ENCODE data around the gene C1orf185. TPM values are rescaled to one million over a fixed set of nuclear protein-coding genes. Genes with fewer than 3 reads are reported as not detected.
"Not testable (repeated sequence)": the region's sequence is repeated elsewhere in the genome, so short reads cannot be mapped to it uniquely, and the experiment has no call there.

Gene C1orf185
- polyA plus RNA-seq, 1 donor (not counting 4 experiments of a cell fraction or from before 2014, with no cell fraction given) = not detected

- H3K4me1 ChIP-seq (ENCODE audit: control insufficient read depth, extremely low read depth, insufficient read depth, low read length) = no peaks in the 10 kb centered on the region
- H4K20me1 ChIP-seq (ENCODE audit: control insufficient read depth, extremely low read depth, insufficient read depth, low read length) = no peaks in the 10 kb centered on the region
- H3K27ac ChIP-seq (ENCODE audit: control insufficient read depth, insufficient read depth, low read length) = no peak overlapping the region
- FAIRE-seq (no peak), DNase-seq (ENCODE audit: low read depth, low spot score) (no peak)
- H3K9ac ChIP-seq (ENCODE audit: control insufficient read depth, extremely low read depth, insufficient read depth, low read length) = no peak overlapping the region
- H3K27me3 ChIP-seq (ENCODE audit: control insufficient read depth, extremely low read depth, insufficient read depth, low read length) = no peaks in the 10 kb centered on the region
- no peak overlapping the region for H2AFZ ChIP-seq (ENCODE audit: control insufficient read depth, low read length)
- TF ChIP-seq CTCF (optimal IDR thresholded peaks at IDR 0.05 in 1 of 3, IDR thresholded peaks at IDR 0.05 in 1 of 3, conservative IDR thresholded peaks at IDR 0.05 in 1 of 3; ENCODE audit: extremely low read depth in 1 of 3, insufficient read depth in 2 of 3, low read length in 3 of 3) = no peak
- no peak for TF ChIP-seq EZH2 (IDR thresholded peaks at IDR 0.05; ENCODE audit: low read length)
- no peaks in the 10 kb centered on the region for H3K9me1 ChIP-seq (ENCODE audit: control insufficient read depth, extremely low read depth, insufficient read depth, low read length)
- H3K4me3 ChIP-seq (ENCODE audit: control insufficient read depth in 2 of 3, extremely low read depth in 1 of 3, insufficient read depth in 2 of 3, low read depth in 1 of 3, low read length in 3 of 3) = no peak overlapping the region
- H3K79me2 ChIP-seq (ENCODE audit: control insufficient read depth, insufficient read depth, low read length) = no peaks in the 10 kb centered on the region
- H3K36me3 ChIP-seq (ENCODE audit: control insufficient read depth in 2 of 2, extremely low read depth in 1 of 2, insufficient read depth in 2 of 2, low read length in 2 of 2) = no peaks in the 10 kb centered on the region
- dilution Hi-C loops (cut with MboI; ENCODE audit: extremely low pct_ligation_motif_present, low sequenced_read_pairs) = no loop called here
- H3K4me2 ChIP-seq (ENCODE audit: control insufficient read depth, extremely low read depth, insufficient read depth, low read depth, low read length) = no peak overlapping the region
- no peaks in the 10 kb centered on the region for H3K9me3 ChIP-seq (ENCODE audit: control insufficient read depth, low read depth, low read length)
Observed at GRCh38 chr1:51120629-51121028, 18.6 kb downstream of the C1orf185 start.

DNA sequence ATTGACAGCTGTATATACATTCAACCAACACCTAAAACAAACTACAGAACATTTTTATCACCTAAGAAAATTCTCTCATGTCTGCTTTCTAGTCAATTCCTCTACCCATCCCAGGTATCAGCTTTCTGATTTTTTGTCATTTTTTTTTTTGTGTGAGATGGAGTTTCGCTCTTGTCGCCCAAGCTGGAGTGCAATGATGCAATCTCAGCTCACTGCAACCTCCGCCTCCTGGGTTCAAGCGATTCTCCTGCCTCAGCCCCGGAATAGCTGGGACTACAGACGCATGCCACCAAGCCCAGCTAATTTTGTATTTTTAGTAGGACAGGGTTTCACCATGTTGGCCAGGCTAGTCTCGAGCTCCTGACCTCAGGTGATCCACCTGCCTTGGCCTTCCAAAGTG is 25.1 kb downstream of the C1orf185 start:
- DNase-seq (ENCODE audit: low read depth, low spot score); H3K27ac ChIP-seq (ENCODE audit: control insufficient read depth, insufficient read depth, low read length); H3K9ac ChIP-seq (ENCODE audit: control insufficient read depth, extremely low read depth, insufficient read depth, low read length); H4K20me1 ChIP-seq (ENCODE audit: control insufficient read depth, extremely low read depth, insufficient read depth, low read length); H3K36me3 ChIP-seq (ENCODE audit: control insufficient read depth in 2 of 2, extremely low read depth in 1 of 2, insufficient read depth in 2 of 2, low read length in 2 of 2); H3K9me3 ChIP-seq (ENCODE audit: control insufficient read depth, low read depth, low read length); H3K4me1 ChIP-seq (ENCODE audit: control insufficient read depth, extremely low read depth, insufficient read depth, low read length); H3K27me3 ChIP-seq (ENCODE audit: control insufficient read depth, extremely low read depth, insufficient read depth, low read length); H3K4me3 ChIP-seq (ENCODE audit: control insufficient read depth in 2 of 3, extremely low read depth in 1 of 3, insufficient read depth in 2 of 3, low read depth in 1 of 3, low read length in 3 of 3); H2AFZ ChIP-seq (ENCODE audit: control insufficient read depth, low read length); H3K79me2 ChIP-seq (ENCODE audit: control insufficient read depth, insufficient read depth, low read length); dilution Hi-C loops (cut with MboI; ENCODE audit: extremely low pct_ligation_motif_present, low sequenced_read_pairs); FAIRE-seq; H3K9me1 ChIP-seq (ENCODE audit: control insufficient read depth, extremely low read depth, insufficient read depth, low read length); H3K4me2 ChIP-seq (ENCODE audit: control insufficient read depth, extremely low read depth, insufficient read depth, low read depth, low read length): not testable (repeated sequence)

- H3K9me3 ChIP-seq (ENCODE audit: control insufficient read depth, low read depth, low read length) = no peaks in the 10 kb centered on the region
- dilution Hi-C loops (cut with MboI; ENCODE audit: extremely low pct_ligation_motif_present, low sequenced_read_pairs) = no loop called here
- no peaks in the 10 kb centered on the region for H3K4me1 ChIP-seq (ENCODE audit: control insufficient read depth, extremely low read depth, insufficient read depth, low read length)
- no peaks in the 10 kb centered on the region for H3K27me3 ChIP-seq (ENCODE audit: control insufficient read depth, extremely low read depth, insufficient read depth, low read length)
- DNase-seq (ENCODE audit: low read depth, low spot score) = no peak
- no peak overlapping the region for H3K4me3 ChIP-seq (ENCODE audit: control insufficient read depth in 2 of 3, extremely low read depth in 1 of 3, insufficient read depth in 2 of 3, low read depth in 1 of 3, low read length in 3 of 3)
- H2AFZ ChIP-seq (ENCODE audit: control insufficient read depth, low read length) = no peak overlapping the region
- TF ChIP-seq CTCF (optimal IDR thresholded peaks at IDR 0.05 in 1 of 3, IDR thresholded peaks at IDR 0.05 in 1 of 3, conservative IDR thresholded peaks at IDR 0.05 in 1 of 3; ENCODE audit: extremely low read depth in 1 of 3, insufficient read depth in 2 of 3, low read length in 3 of 3) (no peak), EZH2 (IDR thresholded peaks at IDR 0.05; ENCODE audit: low read length) (no peak)
- no peak for FAIRE-seq
- no peaks in the 10 kb centered on the region for H3K36me3 ChIP-seq (ENCODE audit: control insufficient read depth in 2 of 2, extremely low read depth in 1 of 2, insufficient read depth in 2 of 2, low read length in 2 of 2)
- no peak overlapping the region for H3K27ac ChIP-seq (ENCODE audit: control insufficient read depth, insufficient read depth, low read length)
- H3K9ac ChIP-seq (ENCODE audit: control insufficient read depth, extremely low read depth, insufficient read depth, low read length) = no peak overlapping the region
- H3K4me2 ChIP-seq (ENCODE audit: control insufficient read depth, extremely low read depth, insufficient read depth, low read depth, low read length) = no peak overlapping the region
- no peaks in the 10 kb centered on the region for H4K20me1 ChIP-seq (ENCODE audit: control insufficient read depth, extremely low read depth, insufficient read depth, low read length)
- no peaks in the 10 kb centered on the region for H3K9me1 ChIP-seq (ENCODE audit: control insufficient read depth, extremely low read depth, insufficient read depth, low read length)
- no peaks in the 10 kb centered on the region for H3K79me2 ChIP-seq (ENCODE audit: control insufficient read depth, insufficient read depth, low read length)
Observed at GRCh38 chr1:51131185-51131584, 29.2 kb downstream of the C1orf185 start.
